GM21515 (cell line): ENCODE measurements around the gene C6orf15.

Experiments used
- ATAC-seq: cut with Tn5 transposase; IDR thresholded peaks from one replicate; pipeline ENCODE4 v1.9.1; 2021; ENCODE audit not compliant: unreplicated experiment

The C6orf15 gene

DNA sequence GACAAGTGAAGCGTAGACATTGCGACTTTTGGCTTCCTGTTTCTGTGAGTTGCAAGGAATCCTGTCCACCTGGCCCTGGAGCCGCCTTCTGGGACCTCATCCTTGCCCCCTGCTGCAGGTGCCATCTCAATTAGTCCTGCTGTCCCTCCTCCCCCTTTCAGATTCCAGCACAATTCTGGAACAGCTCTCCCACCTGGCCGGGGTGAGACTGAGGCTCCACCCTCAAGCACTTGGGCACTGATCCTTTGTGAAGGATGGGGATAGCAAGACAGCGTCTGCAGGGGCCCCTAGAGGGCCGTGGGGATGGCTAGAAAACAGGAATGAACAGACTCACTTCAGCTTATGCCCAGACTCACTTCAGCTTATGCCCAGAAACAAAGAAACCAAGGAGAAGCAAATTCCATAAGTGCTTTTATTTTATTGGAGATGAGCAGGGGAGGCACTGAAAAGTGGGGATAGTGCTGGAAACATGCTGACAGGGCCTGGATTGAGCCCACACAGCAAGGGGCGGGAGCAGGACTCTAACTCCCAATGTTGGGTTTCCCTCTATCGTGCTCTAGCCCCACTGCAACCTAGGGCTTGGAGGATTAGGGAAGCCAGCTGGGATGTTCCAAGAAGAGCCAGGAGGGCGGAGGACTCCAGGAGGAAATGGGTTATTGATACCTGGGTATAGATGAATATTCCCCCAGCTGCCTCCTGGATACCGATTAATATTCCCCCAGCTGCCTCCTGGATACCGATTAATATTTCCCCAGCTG lies 1.4 kb downstream of the C6orf15 start:
- ATAC-seq: no peak

DNA sequence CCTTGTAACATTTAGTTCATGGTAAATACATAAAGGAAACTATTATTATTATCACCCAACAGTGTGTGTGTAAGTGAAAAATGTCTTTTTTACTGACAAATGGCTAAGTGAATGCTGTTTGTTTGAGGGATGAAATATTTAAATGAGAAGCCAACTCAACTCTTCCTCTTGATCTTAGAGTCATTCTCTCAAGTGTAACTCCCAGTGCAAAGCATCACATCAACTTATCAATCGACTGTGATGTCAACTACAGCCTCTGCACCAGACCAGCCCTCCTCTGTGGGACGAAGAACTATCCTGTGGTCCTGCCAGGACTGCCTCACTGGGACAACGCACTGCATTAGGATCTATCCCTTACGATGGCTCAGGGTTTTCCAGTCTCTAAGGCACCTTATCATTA lies 5.3 kb downstream of the C6orf15 start:
- ATAC-seq: no peak

DNA sequence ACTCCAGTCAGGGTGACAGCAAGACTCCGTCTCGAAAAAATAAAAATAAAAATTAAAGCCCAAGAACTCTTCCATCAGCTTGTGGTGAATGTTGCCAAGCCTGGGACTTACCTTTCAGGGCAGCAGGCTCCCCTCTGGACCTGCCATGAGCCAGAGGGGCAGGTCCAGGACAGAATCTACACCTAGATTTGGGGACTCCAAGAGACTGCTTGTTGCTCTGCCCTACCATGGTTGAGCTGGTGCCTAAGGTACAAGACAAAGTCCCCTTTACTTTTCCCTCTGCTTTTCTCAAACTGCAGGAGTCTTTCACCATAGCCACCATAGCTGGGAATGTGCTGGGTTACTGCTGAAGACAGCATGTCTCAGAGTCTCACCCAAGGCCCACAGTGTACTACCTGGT lies 9.2 kb downstream of the C6orf15 start:
- no peak for ATAC-seq

DNA sequence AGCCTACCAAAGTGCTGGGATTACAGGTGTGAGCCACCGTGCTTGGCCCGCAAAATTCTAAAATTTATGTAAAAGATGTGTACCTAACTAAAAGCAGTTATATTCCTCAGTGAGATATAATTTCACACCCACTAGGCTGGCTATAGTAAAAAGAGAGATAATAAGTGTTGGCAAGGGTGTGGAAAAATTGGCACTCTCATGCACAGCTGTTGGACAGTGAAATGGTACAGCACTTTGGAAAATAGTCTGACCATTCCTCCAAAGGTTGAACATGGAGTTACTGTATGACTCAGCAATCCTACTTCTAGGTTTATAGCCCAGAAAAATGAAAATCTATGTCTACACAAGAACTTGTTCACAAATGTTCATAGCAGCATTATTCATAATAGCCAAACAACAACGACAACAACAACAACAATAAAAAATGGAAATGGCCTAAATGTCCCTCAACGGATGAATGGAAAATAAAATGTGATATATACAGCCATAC lies 13.9 kb downstream of the C6orf15 start:
- no peak for ATAC-seq

DNA sequence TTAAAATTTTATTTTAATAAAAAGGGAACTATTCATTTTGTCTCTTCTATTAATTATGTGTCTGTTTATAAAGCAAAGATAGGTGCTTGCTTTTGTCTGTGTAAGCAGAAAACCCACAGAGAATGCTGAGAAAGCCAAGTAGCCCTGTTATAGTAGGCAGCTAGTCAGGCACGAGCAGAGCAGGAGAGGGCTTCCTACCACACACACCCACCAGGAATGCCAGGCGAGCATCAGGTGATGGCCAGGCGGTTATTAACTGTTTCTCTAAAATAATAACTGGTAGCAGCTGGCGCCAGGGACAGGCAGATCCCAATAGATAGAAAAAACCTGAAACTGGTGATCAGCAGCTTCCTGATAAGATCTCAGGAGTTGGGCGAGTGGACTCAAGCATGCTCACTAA lies 15.7 kb downstream of the C6orf15 start:
- ATAC-seq: no peak

DNA sequence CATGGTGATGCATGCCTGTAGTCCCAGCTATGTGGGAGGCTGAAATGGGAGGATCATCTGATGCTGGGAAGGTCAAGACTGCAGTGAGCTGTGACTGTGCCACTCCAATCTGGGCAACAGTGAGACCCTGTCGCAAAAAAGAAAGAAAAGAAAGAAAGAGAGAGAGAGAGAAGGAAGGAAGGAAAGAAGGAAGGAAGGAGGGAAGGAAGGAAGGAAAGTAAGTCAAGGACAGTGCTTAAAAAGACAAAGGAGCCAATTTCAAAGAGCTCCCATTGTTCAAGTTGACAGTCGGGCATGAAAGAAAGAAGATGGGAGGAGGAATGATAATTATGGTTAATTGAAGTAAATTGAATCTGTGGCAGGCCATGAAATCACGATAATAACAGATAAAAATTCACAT lies 16.2 kb downstream of the C6orf15 start:
- ATAC-seq: no peak

DNA sequence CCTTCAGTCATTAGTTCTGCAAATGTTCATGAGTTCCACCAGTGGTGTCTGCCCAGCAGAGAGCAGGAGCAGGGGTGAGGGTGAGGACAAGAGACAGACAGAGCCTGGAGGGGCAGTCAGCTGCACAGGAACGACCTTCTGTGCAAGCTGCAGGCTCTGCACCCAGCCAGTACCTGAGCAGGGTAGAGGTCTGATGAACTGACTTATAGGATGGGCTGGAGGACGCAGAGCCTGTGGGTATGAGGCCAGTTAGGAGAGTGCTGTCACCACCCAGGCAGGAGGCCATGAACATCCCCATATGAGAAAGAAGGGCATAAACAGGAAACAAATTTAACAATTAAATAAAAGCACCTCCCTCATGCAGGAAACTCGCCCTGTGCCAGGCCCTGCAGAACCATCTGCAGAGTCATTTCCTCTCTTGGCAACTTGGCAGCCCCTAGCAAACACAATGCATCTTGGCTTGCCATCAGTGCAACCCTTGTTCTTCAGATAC lies 17.9 kb downstream of the C6orf15 start:
- no peak for ATAC-seq

DNA sequence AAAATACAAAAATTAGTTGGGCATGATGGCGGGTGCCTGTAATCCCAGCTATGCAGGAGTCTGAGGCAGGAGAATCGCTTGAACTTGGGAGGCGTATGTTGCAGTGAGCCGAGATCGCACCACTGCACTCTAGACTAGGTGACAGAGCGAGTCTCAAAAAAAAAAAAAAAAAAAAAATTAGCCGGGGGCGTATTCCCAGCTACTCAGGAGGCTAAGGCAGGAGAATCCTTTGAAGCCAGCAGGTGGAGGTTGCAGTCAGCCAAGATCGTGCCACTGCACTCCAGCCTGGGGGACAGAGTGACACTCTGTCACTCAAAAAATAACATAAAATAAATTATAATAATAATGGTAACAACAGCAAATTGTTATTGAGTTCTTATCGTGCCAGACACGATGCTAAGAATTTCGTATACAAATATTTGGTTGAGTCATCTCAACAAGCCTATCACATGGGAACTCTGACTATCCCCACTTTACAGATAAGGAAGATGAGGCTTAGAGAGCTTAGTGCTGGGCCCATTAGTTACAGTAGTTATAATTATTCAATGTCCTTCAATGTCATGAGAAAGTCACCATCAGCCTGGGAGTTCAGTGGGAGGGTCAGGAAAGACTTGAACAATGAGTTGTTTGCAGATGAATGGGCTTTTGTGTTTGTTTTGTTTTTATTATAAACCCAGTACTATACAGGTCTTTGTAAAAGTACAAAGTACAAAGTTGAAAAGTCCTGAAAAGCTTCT lies 19.4 kb downstream of the C6orf15 start:
- no peak for ATAC-seq

DNA sequence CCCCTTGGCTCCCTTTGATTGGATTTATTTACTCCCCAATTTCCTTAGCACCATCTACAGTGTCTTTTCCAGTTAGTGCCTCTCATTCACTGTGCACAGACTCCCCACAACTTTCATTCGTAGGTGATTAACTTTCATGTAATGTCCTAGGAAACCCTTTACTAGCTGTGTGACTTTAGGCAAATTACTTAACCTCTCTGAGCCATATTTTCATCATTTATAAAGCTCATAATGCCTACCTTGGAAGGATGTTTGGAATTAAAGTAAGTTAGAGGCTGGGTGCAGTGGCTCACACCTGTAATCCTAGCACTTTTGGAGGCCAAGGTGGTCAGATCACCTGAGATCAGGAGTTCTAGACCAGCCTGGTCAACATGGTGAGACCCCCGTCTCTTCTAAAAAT lies 20.1 kb downstream of the C6orf15 start:
- no peak for ATAC-seq

DNA sequence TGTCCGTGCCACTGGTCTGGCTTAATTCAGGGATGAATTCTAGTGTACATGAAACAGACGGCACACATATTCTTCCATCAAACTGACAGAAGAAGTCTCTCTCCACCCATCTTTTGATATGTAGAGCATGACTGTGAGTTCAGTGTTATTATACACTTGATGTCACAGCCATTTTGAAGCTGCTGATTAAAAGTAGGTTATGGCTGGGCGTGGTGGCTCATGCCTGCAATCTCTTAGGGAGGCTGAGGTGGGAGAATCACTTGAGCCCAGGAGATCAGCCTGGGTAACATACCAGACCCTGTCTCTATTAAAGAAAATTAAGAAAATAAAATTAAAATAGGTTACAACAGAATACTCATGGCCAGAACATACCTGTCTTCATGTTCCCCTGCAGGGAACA lies 20.7 kb downstream of the C6orf15 start:
- ATAC-seq: no peak

DNA sequence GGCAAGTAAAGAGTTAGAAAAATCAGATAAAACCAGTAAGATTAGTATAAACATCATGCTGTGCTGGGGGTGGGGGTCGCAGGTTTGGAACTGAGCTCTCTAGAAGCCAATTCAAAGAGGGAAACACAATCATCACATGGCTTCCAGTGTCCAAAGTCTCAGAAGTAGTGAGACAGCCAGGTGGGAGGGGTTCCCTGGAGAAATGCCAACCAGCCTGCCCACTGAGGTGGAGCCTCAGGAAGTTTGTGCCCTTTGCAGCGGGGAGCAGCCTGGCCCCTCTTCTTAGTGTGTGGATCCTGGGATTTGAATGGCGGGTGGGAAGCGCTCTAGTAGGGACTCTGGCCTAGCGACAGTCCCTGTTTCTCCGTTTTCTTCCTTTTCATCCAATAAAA lies 21.4 kb downstream of the C6orf15 start:
- ATAC-seq: no peak

DNA sequence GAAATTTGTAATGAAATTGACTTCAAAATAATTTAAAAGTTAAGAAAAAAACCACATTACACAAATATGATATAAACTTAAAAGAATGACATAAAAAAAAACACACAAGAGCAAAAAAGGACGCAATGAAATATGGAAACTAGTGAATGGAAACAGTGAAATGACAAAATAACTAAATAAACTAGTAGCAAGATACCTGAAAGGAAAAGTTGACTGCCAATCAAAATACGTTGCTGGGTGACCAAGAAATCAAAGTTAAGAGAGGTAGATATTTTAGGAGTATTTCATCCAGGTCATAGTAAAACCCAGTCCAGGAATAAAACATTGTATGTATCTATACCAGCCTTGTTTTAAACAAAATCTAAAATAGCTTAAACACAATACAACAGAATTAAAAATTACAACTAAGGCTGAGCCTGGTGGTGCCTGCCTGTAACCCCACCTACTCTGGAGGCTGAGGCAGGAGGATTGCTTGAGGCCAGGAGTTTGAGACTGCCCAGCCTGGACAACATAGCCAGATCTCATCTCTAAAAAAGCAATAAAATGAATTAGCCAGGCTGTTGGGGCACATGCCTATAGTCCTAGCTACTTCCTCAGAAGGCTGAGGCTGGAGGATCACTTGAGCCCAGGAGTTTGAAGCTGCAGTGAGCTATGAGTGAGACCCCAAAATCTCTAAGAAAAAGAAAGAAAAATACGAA lies 22.0 kb downstream of the C6orf15 start:
- no peak for ATAC-seq

DNA sequence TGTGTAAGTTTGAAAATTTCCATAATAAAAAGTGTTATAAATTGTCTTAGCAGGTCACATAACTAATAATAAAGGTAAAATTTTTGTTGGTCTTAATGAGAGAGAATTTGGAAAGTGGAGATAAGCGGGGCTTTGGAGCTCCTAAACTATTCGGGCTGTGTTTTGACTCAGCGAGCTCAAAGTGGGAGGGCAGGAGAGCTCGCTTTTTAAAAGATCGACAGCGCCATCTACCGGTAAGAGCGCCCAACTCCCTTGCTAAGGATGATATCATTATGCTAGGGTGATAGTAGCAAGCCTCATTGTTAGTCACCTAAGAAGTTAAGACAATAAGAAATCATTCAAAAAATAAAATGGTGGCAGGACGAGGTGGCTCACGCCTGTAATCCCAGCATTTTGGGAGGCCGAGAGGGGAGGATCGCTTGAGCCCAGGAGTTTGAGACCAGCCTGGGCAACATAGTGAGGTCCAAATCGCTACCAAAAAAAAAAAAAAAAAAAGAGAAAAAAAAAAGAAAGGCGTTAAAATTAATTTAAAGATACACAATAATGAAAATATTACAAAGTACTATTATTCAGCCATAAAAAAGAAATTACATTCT lies 24.8 kb downstream of the C6orf15 start:
- peak; percentile 73 for ATAC-seq

DNA sequence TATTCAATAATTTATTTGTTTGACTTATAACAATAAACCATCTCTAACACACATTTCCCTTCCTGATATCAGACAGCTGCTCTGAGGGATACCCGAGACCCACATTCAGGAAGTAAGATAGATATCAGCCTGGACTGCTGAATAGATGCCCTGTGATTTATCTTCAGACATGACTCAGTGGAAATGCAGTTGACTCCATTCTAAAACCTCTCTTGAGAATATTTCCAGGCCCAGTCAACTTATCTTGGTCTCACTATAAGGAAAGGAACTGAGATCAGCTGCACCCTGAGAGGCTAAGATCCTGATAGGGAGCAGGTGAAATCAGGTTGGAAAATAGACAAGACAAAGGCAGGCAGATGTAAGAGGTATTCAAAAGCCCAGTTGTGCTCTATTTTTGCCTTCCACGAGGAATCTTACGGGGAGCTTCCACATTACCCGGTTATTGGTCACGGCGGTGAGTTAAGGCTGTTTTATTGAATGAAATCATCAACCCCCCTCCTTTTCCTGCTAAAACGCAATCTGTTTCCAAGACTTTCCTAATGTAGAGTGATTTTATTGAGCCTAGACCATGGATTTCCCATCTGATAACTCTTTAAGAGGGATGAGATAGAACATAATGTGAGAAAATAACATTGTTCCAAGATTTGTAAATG lies 25.5 kb downstream of the C6orf15 start:
- no peak for ATAC-seq

DNA sequence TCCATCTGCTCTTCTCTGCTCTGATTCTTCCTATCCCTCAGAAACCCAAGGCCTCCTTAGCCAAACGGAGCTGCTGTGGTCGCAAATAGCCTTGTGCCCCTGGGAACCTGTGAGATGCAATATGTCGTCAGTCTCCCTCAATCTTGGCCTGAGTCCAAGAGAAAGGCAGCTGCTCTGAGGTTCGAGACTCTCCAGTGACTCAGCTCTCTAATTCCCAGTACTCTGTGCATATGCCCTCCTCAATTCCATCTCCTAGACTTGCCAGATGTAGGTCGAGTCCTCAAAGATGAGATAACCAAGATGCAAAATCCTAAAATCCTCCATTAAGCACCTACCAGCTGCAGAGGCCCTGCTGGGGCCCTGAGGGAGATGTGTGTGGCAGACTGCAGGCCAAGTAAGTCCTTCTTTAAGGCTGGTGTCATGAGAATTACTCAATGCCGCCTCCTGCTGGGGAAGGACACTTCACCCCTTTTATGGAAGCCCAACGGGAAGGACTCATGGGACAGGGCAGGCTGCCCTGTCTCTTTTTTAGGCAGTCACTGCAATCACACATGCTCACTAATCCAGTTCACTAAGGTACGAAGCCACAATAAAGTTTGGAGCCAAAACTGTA lies 28.5 kb downstream of the C6orf15 start:
- ATAC-seq: no peak

DNA sequence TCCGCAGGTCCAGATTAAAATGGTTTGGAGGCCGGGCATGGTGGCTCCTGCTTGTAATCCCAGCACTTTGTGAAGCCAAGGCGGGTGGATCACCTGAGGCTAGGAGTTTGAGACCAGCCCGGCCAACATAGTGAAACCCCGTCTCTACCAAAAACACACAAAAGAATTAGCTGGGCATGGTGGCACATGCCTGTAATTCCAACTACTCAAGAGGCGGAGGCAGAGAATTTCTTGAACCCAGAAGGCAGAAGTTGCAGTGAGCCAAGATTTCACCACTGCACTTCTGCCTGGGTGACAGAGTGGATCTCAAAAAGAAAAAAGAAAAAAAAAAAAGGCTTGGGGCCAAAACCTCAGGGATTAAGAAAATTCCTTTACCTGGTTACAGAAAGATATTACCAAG lies 30.5 kb downstream of the C6orf15 start:
- ATAC-seq: no peak

DNA sequence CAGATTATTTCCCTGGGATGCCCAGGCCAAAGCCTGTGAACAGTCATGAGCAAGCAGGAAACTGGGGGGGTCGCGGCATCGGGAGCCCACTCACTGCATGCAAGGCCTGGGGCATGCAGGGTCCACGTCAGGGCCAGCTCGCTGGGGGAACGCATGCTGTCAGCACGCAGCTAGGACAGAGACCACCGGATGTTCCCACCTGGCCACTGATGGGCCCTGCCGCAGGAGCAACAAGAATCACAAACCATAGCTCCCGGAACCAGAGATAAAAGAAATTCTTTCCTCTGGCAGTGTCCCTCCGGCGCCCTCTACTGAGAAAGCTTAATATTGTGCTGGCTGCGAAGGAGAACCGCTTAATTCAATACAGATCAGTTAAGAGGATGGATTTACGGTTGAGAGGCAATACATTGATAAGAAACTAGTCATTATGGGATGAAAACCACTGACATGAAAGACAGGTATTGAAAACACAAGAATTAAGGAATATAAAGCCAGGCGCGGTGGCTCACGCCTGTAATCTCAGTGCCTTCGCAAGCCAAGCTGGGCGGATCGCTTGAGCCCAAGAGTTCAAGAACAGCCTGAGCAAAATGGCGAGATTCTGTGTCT lies 32.6 kb downstream of the C6orf15 start:
- ATAC-seq: no peak

DNA sequence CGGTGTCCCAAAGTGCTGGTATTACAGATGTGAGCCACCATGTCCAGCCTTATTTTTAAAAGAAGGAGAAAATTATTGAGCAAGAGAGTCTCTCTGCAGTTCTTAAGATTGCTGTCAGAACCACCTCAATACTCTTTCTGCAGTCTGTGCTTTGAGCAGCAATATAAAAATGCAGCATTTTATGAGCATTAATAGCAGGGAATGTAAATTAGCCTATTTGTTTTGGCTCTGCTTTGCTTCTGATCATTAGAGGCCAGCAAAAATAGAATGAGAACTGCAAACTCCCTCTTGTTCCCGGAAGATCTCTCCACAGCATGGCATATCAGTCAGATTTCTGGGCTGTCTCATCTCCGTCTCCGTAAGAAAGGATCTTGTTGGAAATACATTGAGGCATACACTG lies 35.8 kb downstream of the C6orf15 start:
- no peak for ATAC-seq

DNA sequence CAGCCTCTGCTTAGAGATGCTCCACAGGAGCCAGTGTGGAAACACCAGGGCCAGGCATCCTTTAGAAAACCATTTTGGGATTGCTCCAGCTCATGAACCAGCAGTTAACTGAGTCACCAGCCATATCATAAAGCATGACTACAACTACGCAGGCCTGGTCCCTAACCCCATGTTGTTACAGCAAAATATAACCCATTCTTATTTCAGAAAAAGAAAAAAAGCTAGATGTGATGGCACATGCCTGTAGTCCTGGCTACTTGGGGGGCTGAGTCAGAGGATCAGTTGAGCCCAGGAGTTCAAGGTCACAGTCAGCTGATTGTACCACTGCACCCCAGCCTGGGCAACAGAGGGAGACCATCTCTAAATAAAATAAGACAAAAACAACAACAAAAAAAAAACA lies 36.8 kb downstream of the C6orf15 start:
- no peak for ATAC-seq

DNA sequence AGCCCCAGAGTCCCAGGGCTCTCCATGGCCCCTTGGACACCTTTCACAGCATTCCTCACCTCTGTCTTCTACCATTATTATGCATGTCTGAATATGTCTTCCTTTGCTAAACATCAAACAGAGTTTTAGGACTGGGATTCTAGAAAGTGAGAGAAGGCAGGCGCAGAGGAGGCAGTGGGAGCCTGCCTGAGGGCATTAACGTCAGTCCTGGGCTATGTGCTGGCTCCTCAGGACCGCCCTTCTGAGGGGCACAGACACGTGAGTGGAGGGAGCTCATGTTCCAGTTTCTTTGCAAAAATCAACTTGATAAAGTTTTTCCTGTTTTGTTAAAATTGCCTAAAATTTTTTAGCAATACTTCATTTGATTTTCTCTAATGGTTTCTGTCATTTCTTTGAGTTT lies 38.0 kb downstream of the C6orf15 start:
- ATAC-seq: no peak
